ENCODE results near the gene ZFPL1.

GRCh38 chr11:65085446-65085845 is 1.4 kb downstream of the ZFPL1 start:
- no peak for TF ChIP-seq POLR2A (IDR thresholded peaks at IDR 0.05)
- TF ChIP-seq CTCF (IDR thresholded peaks at IDR 0.05): no peak

Data from adrenal gland (tissue), 5 donors.